Tibial nerve (tissue), 4 donors: ENCODE measurements around the gene AFMID.

Source experiments
- CTCF ChIP-seq, 5 experiments: fragments of 200-600 bp in 3 of 5; fragments of 450-650 bp in 2 of 5; sonication (generic) in 3 of 5; IDR thresholded peaks; one replicate each; pipeline ENCODE4 v1.5.1; 2016 to 2019; ENCODE audit warnings: antibody characterized with exemption in 5 of 5, mild to moderate bottlenecking in 3 of 5, moderate library complexity in 2 of 5
- EP300 ChIP-seq, 2 donors: sonication (generic); formaldehyde crosslinking; IDR thresholded peaks; one replicate each; pipeline ENCODE4 v1.6.1; 2017; ENCODE audit warnings: antibody characterized with exemption in 2 of 2, mild to moderate bottlenecking in 1 of 2
- POLR2A ChIP-seq, 2 donors: fragments of 450-650 bp; IDR thresholded peaks; one replicate each; pipeline ENCODE4 v1.6.1; 2017; ENCODE audit warnings: antibody characterized with exemption in 2 of 2, mild to moderate bottlenecking in 2 of 2, moderate library complexity in 2 of 2

GRCh38 chr17:78147315-78147998 is 39.7 kb upstream of the AFMID start:
- TF ChIP-seq POLR2A (IDR thresholded peaks at IDR 0.05) = no peak
- no peak for TF ChIP-seq CTCF (IDR thresholded peaks at IDR 0.05)
- TF ChIP-seq EP300 (IDR thresholded peaks at IDR 0.05) = no peak
